GM21619 (cell line): ENCODE data around the gene OR5T2.
"Not testable (repeated sequence)": the region's sequence is repeated elsewhere in the genome, so short reads cannot be mapped to it uniquely, and the experiment has no call there.

Experiments used
- ATAC-seq: cut with Tn5 transposase; IDR thresholded peaks from one replicate; pipeline ENCODE4 v1.9.1; 2021; ENCODE audit not compliant: unreplicated experiment

Gene OR5T2

DNA sequence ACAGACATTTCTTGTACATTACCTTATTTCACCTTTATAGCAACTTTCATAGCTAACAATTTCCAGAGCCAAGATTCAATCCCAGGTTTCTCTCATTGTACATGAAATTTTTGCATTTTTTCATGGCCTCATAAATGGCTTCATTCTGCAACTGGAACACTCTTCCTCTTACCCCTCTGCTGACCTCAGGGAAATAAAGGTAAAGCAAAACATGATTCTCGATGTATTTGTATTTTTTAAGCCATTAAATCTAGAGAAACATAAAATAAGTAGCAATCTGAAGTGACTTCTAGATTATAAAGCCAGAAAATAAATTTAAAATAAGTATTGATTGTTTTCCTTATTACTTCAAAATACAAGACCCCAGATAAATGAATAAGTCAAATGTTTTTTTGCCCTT lies at the start of gene OR5T2:
Gene OR5T2, minus strand, starts transcription at position 101 of the 400 bp plus-strand sequence. CDS start 1,193 bp downstream, outside the sequence.
- ATAC-seq, result no peak

DNA sequence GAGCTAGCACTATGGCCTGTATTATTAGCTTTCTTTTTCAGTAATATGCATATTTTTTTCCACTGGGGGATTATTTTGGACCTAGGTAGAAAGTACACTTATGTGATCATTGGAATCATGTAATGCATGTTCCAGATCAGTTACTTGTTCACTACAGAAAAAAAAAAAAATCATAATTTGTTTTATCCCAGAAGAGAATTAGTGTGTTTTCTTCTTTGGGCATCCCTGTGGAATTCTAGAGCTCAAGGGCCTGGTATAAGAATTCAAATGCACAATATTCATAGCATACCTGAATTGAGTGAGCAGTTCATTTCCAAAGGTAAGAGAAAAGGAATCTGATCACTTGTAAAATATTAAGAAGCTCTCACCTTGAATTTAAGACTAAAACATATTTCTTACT lies 39.8 kb upstream of the OR5T2 start, which contains the start of gene OR5T1:
Gene OR5T1, plus strand, starts transcription at position 301 of the 400 bp plus-strand sequence. CDS start 1,485 bp downstream, outside the sequence.
- no peak for ATAC-seq

DNA sequence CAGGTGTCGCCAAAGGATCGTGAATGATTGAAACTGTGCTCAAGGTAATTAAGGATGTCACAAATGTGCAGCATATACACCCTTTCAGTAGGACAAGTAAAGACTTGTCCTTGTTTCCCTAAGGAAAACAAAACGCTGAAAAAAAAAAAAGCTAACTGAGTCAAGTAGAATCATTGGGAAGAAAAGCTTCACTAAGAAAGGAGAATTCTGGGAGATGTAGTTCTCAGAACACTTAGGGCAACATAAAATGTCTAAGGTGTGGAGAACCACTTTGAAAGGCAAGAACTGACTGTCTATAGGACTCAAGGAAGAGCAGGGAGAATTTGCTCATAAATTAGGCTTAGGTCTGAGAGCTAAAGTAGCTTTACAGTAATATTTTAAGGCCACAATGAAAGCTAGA lies 37.0 kb upstream of the OR5T2 start:
- no peak for ATAC-seq

DNA sequence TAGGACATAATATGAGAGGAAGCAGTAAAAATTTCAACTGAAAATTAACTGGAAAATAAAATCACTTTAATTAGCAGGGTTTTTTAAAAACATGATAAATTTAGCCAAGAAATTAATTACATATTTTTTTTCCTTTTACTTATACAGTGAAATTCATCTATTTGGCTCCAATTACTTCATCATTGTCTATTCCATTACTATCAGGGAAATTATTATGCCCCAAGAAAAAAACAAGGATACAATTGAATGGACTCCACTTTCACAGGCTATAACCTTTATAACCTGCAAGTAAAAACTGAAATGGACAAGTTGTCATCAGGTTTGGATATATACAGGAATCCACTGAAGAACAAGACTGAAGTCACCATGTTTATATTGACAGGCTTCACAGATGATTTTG lies 17.9 kb upstream of the OR5T2 start, which contains the start of gene OR5T3:
Gene OR5T3, plus strand, starts transcription at position 301 of the 400 bp plus-strand sequence. Its CDS starts 0 bp downstream, at position 301.
- no peak for ATAC-seq

DNA sequence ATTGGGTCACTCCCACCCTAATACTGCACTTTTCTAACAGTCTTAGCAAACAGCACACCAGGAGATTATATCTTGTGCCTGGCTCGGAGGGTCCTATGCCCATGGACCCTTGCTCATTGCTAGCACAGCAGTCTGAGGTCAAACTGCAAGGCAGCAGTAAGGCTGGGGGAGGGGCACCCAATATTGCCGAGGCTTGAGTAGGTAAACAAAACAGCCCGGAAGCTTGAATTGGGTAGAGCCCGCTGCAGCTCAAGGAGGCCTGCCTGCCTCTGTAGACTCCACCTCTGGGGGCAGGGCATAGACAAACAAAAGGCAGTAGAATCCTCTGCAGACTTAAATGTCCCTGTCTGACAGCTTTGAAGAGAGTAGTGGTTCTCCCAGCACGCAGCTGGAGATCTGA lies 14.3 kb downstream of the OR5T2 start:
- not testable (repeated sequence) for ATAC-seq

DNA sequence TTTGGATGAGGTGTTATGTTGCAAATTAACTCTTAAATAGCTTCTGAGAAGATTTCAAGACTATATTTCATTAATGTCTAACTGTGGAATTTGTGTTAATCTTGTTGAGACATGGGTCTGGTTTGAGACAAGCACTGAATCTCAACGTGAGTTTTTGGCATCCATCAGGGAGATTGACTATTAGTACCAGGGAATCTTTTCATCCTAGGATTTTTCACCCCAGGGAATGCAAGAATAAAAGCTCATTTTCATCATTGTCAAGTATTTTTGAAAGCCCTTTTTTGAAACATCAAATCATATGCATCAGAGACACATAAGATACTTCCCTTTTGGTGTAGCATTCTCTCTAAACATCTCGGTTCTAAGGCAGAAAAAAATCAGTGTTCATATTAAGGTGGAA lies 19.5 kb downstream of the OR5T2 start:
- no peak for ATAC-seq

DNA sequence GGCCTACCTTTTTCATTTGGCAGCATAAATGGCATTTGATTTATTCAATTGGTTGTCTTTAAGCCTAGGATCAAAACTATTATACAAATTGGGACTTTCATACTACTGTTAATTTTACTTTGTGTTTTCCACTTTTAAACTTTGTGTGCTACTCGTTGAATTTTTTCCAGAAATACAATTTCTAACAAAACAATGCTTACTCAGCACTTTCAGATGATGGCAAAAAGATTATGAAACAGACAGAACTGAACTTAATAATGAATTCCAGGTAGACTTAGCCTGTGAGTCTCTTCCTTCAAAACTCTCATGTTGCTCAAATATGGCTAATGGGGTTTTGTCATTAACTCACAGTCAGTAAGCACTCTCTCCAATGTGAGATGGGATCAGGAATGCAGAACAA lies 26.3 kb downstream of the OR5T2 start:
- ATAC-seq, result no peak

DNA sequence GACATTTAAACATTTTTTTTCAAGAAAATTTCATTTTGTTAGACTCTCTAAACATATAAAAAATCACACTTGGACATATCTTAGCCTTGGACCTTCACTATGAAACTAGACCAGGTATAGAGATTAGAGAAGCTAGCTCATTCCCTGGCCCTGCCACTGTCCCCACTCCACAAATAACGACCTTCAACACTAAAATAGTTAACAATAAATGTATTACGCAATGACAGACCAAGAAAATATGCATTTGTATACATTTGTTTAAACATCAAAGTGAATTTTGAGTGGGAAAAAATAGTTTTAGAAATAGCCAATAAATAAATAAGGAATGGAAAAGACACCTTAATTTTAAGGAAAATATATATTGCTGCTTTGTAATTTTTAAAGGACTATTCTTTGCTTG lies 36.7 kb downstream of the OR5T2 start:
- no peak for ATAC-seq

DNA sequence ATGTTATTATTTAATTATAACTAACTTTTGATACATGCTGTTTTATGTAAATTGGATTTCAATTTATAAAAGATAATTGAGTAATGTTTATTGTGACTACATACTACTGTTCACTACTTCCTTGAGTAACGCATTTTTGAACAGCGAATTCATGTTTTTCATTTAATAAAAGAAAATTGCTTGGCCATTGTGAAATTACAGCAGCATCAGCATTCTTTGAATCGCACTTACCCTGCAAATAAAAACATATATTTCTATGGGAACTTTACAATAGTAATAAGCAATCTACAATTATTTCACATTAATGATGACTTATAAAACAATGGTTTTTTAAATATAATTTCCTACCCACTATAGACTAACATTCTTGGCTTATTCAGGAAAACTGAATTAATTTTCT lies 37.4 kb downstream of the OR5T2 start:
- no peak for ATAC-seq

DNA sequence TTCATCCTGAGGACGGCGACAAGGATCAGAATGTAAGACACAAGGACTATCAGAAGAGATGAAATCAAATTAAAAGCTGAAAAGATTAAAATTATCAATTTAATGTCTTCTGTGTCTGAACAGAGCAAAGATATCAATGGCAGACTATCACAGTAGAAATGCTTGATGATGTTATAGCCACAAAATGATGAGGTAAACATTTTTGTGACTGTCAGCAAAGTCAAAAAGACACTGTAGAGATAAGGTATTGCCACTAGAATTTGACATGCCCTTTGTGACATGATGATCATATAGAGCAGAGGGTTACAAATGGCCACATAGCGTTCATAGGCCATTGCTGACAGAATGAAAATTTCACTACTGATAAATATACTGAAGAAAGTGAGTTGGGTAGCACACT lies 45.5 kb downstream of the OR5T2 start:
- no peak for ATAC-seq

DNA sequence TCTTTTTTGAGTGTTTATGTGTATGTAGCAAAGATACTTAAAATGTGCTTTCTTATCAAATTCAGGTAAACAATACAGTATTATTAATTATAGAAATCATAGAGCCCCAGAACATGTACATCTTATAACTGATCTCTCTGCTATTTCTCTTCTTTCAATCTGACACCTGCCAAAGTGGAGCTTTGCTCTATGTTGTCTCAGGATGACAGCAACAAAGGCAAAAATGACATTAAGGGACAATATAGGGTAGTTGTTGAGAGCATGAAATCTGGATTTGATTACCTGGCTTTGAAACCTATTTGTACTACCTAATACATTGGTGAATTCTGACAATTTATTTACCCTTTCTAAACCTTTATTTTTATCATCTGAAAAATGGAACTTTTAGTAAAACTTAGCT lies 50.6 kb downstream of the OR5T2 start:
- no peak for ATAC-seq
